Kidney (tissue), 14 donors: Measurements from ENCODE around the gene BCL10. TPM values are rescaled to one million over a fixed set of nuclear protein-coding genes. Genes with fewer than 3 reads are reported as not detected.
A peak's percentile ranks its signal among the peaks of the same experiment; 100 is the strongest.

ENCODE experiments used
- DNase-seq, 5 donors: peaks; one replicate each; pipeline ENCODE4 v3.0.0-alpha.2; 2013 to 2020
- FAIRE-seq: peaks from 2 replicates; lab custom pipeline; 2012; peaks lifted over from hg19 to GRCh38; lab: Jason Lieb, UNC
- H3K27ac ChIP-seq, 2 donors: one replicate each; pipeline ENCODE4 v1.7.0; 2013; ENCODE audit warnings: low read depth in 2 of 2, low read length in 2 of 2, inconsistent platforms in 1 of 2
- H3K27me3 ChIP-seq: one replicate; pipeline ENCODE4 v1.7.1; 2013; ENCODE audit warnings: low read length, inconsistent platforms; ENCODE audit not compliant: control insufficient read depth, insufficient read depth
- H3K36me3 ChIP-seq, 3 donors: one replicate each; pipeline versions ENCODE4 v1.7.0 to v1.7.1; 2013; ENCODE audit warnings: low read length in 3 of 3, control low read depth in 1 of 3, inconsistent platforms in 1 of 3; ENCODE audit not compliant: insufficient read depth in 3 of 3, control insufficient read depth in 2 of 3
- H3K4me1 ChIP-seq, 3 donors: one replicate each; pipeline versions ENCODE4 v1.7.0 to v1.7.1; 2013; ENCODE audit warnings: low read length in 3 of 3, inconsistent platforms in 1 of 3, low read depth in 1 of 3; ENCODE audit not compliant: control insufficient read depth in 2 of 3, insufficient read depth in 2 of 3
- H3K4me3 ChIP-seq, 3 donors: one replicate each; pipeline versions ENCODE4 v1.7.0 to v1.8.1; 2013; ENCODE audit warnings: low read length in 3 of 3, control low read depth in 1 of 3, inconsistent platforms in 1 of 3
- H3K9ac ChIP-seq, 3 donors: one replicate each; pipeline versions ENCODE4 v1.7.0 to v1.7.1; 2013; ENCODE audit warnings: low read length in 3 of 3, control low read depth in 1 of 3, inconsistent platforms in 1 of 3
- H3K9me3 ChIP-seq, 3 donors: one replicate each; pipeline versions ENCODE4 v1.7.0 to v1.7.1; 2013; ENCODE audit warnings: low read length in 3 of 3, control low read depth in 1 of 3, inconsistent platforms in 1 of 3; ENCODE audit not compliant: control insufficient read depth in 2 of 3, insufficient read depth in 1 of 3
- CTCF ChIP-seq: IDR thresholded peaks from 3 replicates; pipeline ENCODE4 v1.5.1; 2012; ENCODE audit warnings: mild to moderate bottlenecking, moderate library complexity, borderline replicate concordance; ENCODE audit not compliant: insufficient read depth; ENCODE audit errors: extremely low read depth
- intact Hi-C: fragments of 100-400 bp; cut with DNase I; formaldehyde crosslinking; loops from one replicate; pipeline ENCODE4 v1.11.1; 2022
- polyA plus RNA-seq: library from polyadenylated mRNA; stranded (reverse); fragments of 350-450 nt; fragmentation: Illumina TruSeq; extraction: RNeasy Lipid Tissue Mini Kit (QIAGEN cat#74804); gene quantifications from one replicate; pipeline ENCODE4 v1.2.3, GENCODE V29; 2014; ENCODE audit warnings: low read depth, low replicate concordance; ENCODE audit not compliant: insufficient read depth
- total RNA-seq: library from RNA; stranded (reverse); fragmentation: NEBNext Ultra II Directional; extraction: Animal tissue kit (Norgen Biotek cat#: 25700); gene quantifications from one replicate; pipeline ENCODE4 v1.2.1, GENCODE V29; 2021
- donor health status: control.
- donor health status: control.
- donor health status: control.
- donor health status: control.
- donor health status: control.
- donor health status: DM: yes; HTN: yes; CAD: no.
- donor health status: Normal renal cell carcinoma (clear cell type).

Gene BCL10
- total and polyA plus RNA-seq, 2 donors from 2014 or later = 7.8 to 27.1 TPM

GRCh38 chr1:85273397-85273796 lies 3.0 kb downstream of the BCL10 start:
- peak overlapping the region in 1 of 3 donors; percentile 20 for H3K9ac ChIP-seq
- no peaks in the 10 kb centered on the region for H3K9me3 ChIP-seq
- FAIRE-seq (no peak), DNase-seq (no peak)
- H3K27ac ChIP-seq = no peak overlapping the region
- no peak for TF ChIP-seq CTCF
- no peak overlapping the region for H3K4me3 ChIP-seq
- peaks cover 2 to 11% (median 6%) of the 10 kb centered on the region in 3 donors for H3K36me3 ChIP-seq
- peaks cover 7 to 28% (median 21%) of the 10 kb centered on the region in 3 donors for H3K4me1 ChIP-seq
- H3K27me3 ChIP-seq = no peaks in the 10 kb centered on the region
- intact Hi-C loops = no loop called here

- Histone ChIP-seq H3K27me3 (no peaks in the 10 kb centered on the region), H3K9ac (no peak overlapping the region), H3K36me3 (peaks cover 2 to 18% (median 6%) of the 10 kb centered on the region in 3 donors), H3K4me1 (peaks cover 0 to 17% (median 15%) of the 10 kb centered on the region in 3 donors), H3K4me3 (peak overlapping the region in 1 of 3 donors; percentile 3), H3K9me3 (no peaks in the 10 kb centered on the region), H3K27ac (peak overlapping the region in 1 of 2 donors; percentile 39)
- DNase-seq (no peak), FAIRE-seq (no peak)
- TF ChIP-seq CTCF = no peak
- intact Hi-C loops = no loop called here
Observed at GRCh38 chr1:85268801-85269585, 7.4 kb downstream of the BCL10 start.

GRCh38 chr1:85267313-85267712 lies 9.1 kb downstream of the BCL10 start:
- H3K4me1 ChIP-seq = peaks cover 0 to 17% (median 12%) of the 10 kb centered on the region in 3 donors
- H3K9ac ChIP-seq = no peak overlapping the region
- H3K9me3 ChIP-seq = no peaks in the 10 kb centered on the region
- H3K36me3 ChIP-seq = peaks cover 2 to 18% (median 6%) of the 10 kb centered on the region in 3 donors
- no peak overlapping the region for H3K27ac ChIP-seq
- intact Hi-C loops = no loop called here
- no peaks in the 10 kb centered on the region for H3K27me3 ChIP-seq
- no peak overlapping the region for H3K4me3 ChIP-seq
- FAIRE-seq = no peak
- no peak for DNase-seq
- TF ChIP-seq CTCF = no peak
